Hypothalamus (tissue), 51 donors: ENCODE data around the gene HNRNPA3.
"Not testable (repeated sequence)": the region's sequence is repeated elsewhere in the genome, so short reads cannot be mapped to it uniquely, and the experiment has no call there.

ENCODE experiments used
- DNase-seq, 51 donors: peaks; one replicate each; lab custom pipeline; 2025; lab: John Stamatoyannopoulos, UW

Gene HNRNPA3

DNA sequence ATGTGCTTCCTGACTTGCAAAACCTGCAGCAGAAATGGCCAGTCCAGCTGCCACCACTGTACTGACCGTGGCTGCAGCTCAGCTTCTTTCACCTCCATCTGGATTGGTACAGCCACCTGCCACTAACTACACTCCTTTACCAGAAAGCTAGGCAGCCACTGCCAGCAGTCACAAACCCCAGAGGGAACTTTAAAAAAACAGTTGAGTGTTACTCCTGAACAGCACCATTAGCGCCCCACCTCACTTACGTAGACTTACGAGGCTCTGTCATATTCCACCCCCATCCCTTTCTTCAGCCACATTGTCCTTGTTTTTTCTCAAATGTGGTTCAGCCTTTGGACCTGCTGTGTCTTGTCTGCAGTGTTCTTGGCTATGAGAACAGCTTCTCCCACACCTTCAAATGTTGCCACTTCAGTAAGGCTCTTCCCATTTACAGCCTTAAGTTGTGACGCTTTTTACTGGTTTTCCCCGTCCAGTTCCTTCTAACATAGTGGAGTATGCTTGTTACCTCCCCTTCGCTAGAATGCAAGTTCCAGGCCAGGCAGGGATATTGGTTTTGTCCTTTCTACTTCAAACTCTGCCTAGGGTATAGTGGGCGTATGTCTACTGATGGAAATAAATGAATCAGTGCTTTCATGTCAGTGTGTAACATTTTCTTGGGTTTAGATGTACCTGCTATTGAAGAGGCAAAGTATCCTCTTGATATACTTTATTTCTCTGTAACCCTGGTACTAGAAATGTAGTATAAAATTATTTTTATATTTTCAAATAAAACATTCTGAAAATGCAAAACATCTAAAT lies 17.0 kb downstream of the HNRNPA3 start:
- DNase-seq: no peak

DNA sequence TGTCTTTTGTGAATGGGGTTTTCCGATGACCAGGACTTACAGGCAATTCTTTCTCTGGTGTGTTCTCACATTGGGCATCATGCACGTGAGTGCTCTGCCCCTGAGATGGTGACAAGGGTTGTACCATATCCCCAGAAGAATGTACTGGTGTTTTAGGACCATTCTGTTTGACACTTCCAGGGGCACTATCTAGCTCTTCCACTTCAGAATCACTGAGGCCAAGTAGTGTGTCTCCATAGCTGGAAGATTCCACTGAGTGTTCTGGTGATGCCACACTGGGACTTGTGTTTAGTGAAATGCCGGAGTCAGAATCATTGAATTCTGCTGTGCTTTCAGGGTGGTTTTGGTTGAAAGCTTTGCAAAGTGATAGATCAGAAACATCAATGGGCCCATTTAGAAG lies 18.7 kb downstream of the HNRNPA3 start:
- no peak for DNase-seq

DNA sequence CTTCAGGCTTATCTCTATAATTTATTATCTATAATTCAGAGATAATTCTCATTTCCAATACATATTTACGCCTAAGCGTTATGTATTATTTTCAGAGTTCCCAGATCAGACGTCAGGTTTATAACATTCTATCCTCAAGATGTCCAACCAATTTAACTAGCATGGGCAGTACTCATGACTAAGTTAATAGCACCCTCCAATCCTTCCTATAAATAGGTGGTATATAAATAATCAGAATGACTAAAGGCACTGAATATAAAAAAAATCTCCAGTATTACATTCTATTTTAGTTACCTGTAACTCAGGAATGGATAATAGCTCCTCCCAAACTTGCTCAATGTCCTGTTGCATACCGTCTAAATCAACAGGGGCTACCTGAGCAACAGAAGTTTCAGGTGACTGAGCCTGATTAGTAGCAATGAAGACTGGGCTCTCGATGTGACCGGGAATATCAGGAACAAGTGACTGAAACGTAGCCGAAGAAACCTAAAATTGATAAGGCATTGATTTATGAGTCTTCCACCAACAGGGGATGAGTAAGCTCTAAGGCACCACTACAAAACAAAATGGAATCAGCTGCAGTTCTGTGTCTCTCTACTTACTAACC lies 19.6 kb downstream of the HNRNPA3 start:
- DNase-seq: no peak

- peak in 1 of 51 donors; percentile 50 for DNase-seq
Observed at GRCh38 chr2:177234267-177234666, 21.7 kb downstream of the HNRNPA3 start.

DNA sequence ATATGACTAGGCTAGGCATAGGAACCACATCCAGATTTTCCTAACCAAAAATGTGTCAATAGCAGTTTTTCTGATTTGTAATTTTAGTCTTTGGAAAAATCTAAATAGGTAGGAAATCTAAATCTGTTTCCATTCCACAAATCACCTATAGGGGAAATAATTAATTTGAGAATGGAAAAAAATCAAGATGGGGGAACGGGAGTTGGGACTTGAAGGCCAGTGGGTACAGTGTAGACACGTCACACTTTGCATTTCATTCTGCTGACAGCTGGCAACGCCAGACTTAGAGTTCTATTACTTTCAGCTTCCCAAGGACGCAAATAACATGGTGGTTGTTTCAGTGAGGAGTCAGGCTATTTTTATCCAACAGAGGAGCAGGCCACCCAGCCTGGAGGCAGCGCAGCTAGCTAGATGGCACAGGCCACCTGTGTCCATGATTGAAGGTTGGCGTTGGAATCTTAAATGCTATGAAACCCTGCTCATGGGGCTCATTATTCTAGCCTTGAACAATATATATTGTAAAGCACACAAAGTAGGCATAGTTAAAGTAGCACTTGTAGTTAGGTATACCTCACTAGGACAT lies 23.4 kb downstream of the HNRNPA3 start:
- DNase-seq: no peak

DNA sequence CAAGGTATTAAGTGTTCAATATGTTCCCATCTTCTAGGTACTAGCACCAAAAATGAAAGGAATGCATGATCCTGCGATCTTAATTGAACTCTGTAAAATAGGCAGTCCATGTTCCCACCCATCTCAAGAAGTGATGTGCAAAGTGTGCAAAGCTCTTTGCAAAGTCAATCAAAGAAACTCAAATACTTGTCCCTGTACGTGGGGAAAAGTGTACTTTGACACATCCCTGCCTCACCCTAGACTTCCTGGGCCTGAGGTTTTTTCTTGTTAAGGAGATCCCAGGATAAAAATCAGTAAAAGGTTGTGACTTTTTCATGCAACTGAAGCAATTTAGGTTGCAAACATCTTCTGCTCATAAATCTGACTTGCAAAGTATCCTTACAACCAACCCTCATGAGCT lies 25.3 kb downstream of the HNRNPA3 start:
- no peak for DNase-seq

- no peak for DNase-seq
Observed at GRCh38 chr2:177239053-177239452, 26.5 kb downstream of the HNRNPA3 start.

DNA sequence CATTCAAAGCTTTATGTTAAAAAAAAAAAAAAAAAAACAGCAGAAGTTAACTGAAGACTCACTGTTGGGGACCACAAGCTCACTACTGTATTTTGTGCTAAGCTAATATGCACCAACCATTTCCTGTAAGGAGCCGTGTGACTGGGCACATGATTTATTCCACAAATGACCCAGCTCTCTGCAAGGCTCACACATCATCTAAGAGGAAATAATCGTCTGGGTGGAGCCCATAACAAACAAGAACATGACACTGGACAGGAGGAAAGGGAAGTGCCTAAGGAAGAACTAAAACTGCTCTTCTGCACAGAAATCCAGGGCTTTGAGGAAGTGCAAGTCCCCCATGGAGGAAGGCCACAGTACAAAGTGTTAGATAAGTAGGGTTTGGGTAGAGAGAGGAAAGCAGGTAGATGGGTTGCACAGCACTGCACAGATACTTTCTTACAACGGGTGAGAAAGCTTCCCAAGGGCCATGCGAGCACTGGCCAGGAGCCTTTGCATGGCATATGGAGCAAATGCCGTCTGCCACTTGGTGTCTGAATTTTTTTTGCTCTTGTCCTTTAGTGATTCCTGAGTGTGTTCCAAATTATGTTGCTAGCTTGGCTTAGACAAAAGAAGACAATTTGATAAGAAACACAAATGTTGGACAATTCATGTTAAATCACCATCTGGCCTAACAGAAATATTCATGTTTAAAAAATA lies 27.5 kb downstream of the HNRNPA3 start:
- DNase-seq: peak in 32 of 51 donors; percentile 7 to 65 (median 39)

DNA sequence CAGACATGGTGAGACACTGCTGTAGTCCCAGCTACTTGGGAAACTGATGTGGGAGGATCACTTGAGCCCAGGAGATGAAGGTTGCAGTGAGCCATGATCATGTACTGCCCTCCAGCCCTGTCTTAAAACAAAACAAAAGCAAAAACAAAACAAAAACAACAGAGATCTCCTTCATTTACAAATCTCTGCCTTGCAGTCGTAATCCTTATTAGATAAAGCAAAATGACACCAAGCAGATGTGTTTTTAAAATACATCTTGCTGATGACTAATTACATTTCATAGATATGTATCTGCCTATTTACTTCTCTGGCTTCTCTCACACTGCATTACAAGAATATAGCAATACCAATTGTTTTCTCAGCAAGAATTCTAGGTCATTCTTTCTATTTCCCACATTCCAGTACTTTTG lies 29.1 kb downstream of the HNRNPA3 start:
- DNase-seq: no peak

GRCh38 chr2:177242121-177242987 lies 29.8 kb downstream of the HNRNPA3 start:
- no peak for DNase-seq

- DNase-seq: no peak
Observed at GRCh38 chr2:177243073-177243472, 30.5 kb downstream of the HNRNPA3 start.

- DNase-seq: no peak
Observed at GRCh38 chr2:177243476-177243875, 30.9 kb downstream of the HNRNPA3 start.

DNA sequence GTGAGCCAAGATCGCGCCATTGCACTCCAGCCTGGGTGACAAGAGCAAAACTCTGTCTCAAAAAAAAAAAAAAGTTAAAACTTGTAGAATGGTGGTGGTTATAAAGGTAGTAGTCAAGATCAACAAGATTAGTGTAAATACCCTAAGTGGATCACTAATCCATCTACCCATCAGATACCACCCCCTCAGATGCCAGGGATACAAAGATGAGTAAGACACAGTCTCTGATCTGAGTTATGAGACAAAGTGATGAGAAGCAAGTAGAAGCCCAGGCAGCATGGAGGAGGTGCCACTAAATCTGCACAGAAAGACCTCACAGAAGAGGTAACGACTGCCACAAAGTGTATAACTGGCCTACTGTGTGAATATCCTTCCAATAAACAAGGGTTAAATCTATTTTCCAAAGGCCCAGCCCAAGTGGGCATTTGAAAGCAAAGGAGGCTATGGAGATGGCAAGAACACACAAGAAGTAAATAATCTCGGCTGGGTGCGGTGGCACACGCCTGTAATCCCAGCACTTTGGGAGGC lies 31.7 kb downstream of the HNRNPA3 start:
- no peak for DNase-seq

GRCh38 chr2:177245010-177245422 lies 32.4 kb downstream of the HNRNPA3 start:
- no peak for DNase-seq

DNA sequence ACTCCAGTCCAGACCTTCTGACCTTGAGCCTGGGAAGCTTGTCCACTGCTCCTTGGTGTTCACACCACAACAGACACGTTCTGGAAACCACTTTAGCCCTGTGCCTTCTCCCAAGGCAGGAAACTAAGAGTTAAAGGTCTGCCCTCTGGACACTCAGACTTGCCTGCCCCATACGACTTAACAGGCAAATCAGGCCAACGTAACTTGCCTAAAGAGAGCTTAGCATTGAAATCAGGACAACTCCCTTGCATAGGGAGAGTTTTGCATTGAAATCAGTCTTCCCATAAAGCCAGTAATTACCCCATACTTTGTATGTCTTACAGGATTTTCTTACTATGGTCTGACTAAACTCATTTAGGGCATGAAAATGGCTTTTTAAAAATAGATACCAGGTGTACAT lies 33.4 kb downstream of the HNRNPA3 start:
- no peak for DNase-seq

DNA sequence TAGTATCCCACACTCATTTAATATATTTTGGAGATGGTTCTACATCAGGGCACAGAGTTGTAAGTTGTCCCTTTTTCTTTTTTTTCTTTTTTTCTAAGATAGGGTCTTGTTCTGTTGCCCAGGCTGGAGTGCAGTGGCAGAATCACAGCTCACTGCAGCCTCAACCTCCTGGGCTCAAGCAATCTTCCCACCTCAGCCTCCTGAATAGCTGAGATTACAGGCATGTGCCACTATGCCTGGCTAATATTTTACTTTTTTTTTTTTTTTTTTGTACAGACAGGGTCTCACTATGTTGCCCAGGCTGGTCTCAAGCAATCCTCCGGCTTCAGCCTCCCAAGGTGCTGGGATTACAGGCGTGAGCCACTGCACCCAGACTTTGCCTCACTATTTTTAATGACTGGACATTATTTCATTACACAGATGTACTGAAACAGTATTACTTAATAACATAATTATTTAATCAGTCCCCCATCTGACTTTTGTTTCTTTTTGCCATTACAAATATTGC lies 34.0 kb downstream of the HNRNPA3 start:
- not testable (repeated sequence) for DNase-seq

GRCh38 chr2:177247693-177248262 lies 35.2 kb downstream of the HNRNPA3 start:
- no peak for DNase-seq

- DNase-seq: no peak
Observed at GRCh38 chr2:177249038-177249437, 36.4 kb downstream of the HNRNPA3 start.

- no peak for DNase-seq
Observed at GRCh38 chr2:177250461-177250860, 37.9 kb downstream of the HNRNPA3 start.

DNA sequence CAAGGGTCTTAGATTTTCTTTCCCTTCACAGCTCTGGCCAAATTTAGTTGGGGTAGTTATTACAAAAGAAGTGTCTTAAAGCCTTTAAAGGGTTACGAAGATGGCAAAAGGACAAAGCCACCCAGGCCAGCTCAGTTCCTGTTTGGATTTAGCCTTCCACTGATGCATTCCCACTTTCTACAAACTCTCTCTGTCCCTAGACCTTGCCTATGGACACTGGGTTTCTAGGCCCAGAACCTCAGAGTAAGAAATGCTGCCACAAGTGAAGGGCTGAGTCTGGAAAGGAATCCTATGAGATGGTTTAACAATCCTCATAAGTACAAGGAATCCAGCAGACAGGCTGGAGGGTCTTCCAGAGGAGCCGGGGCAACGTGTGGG lies 38.6 kb downstream of the HNRNPA3 start:
- DNase-seq: no peak
